SK-N-SH (cell line): ENCODE results near the gene PANK4. TPM values are rescaled to one million over a fixed set of nuclear protein-coding genes. Genes with fewer than 3 reads are reported as not detected.

ENCODE experiments used
- CTCF ChIA-PET: fragments of 300-600, 350-600 bp; formaldehyde crosslinking; extraction: SDS; loops from one replicate; lab custom pipeline; 2021; lab: Yijun Ruan, JAX
- POLR2A ChIA-PET: fragments of 350-600 bp; sonication (Branson Sonifier 250); formaldehyde crosslinking; extraction: SDS; loops from one replicate; lab custom pipeline; 2020; ENCODE audit warnings: antibody characterized with exemption, inconsistent platforms; lab: Yijun Ruan, JAX
- DNase-seq: peaks from one replicate; pipeline ENCODE4 v3.0.0; 2012
- H2AFZ ChIP-seq: fragments of 200-600 bp; sonication (generic); 2 replicates; pipeline ENCODE4 v1.8.1; 2016; ENCODE audit warnings: antibody characterized with exemption, mild to moderate bottlenecking, low read depth
- H3F3A ChIP-seq: fragments of 200-600 bp; sonication (generic); replicated peaks from 2 replicates; pipeline ENCODE3; 2016; ENCODE audit warnings: antibody characterized with exemption, mild to moderate bottlenecking; ENCODE audit not compliant: insufficient read depth
- H3K27ac ChIP-seq, 2 experiments: fragments of 200-500 bp in 1 of 2; fragments of 200-600 bp in 1 of 2; sonication (Bioruptor generic) in 1 of 2; sonication (generic), shearing (Covaris generic) in 1 of 2; 2 replicates each; pipeline versions ENCODE4 v1.5.1 to v1.6.1; 2014 to 2016; ENCODE audit warnings: low read depth in 2 of 2, inconsistent platforms in 1 of 2, low read length in 1 of 2, mild to moderate bottlenecking in 1 of 2, mixed read lengths in 1 of 2
- H3K27me3 ChIP-seq: fragments of 200-600 bp; sonication (generic), shearing (Covaris generic); 2 replicates; pipeline ENCODE4 v1.6.1; 2016; ENCODE audit warnings: mixed run types; ENCODE audit not compliant: insufficient read depth
- H3K36me3 ChIP-seq, 2 experiments: fragments of 200-500 bp in 1 of 2; fragments of 200-600 bp in 1 of 2; sonication (Bioruptor generic) in 1 of 2; sonication (generic) in 1 of 2; replicated peaks in 1 of 2; 2 replicates each; pipeline versions ENCODE3 to v1.5.1; 2014 to 2016; ENCODE audit warnings: low read length in 1 of 2, mild to moderate bottlenecking in 1 of 2; ENCODE audit not compliant: insufficient read depth in 2 of 2, control insufficient read depth in 1 of 2
- H3K4me1 ChIP-seq, 2 experiments: fragments of 200-500 bp in 1 of 2; fragments of 200-600 bp in 1 of 2; sonication (Bioruptor generic) in 1 of 2; sonication (generic), shearing (Covaris generic) in 1 of 2; 2 replicates each; pipeline versions ENCODE4 v1.5.1 to v1.6.1; 2014 to 2016; ENCODE audit warnings: low read depth in 1 of 2, low read length in 1 of 2, mixed run types in 1 of 2; ENCODE audit not compliant: insufficient read depth in 2 of 2, control insufficient read depth in 1 of 2
- H3K4me2 ChIP-seq: fragments of 200-600 bp; sonication (generic), shearing (Covaris generic); 2 replicates; pipeline ENCODE4 v1.6.1; 2017; ENCODE audit warnings: mixed run types
- H3K4me3 ChIP-seq, 2 experiments: fragments of 200-500 bp in 1 of 2; fragments of 200-600 bp in 1 of 2; sonication (Bioruptor generic) in 1 of 2; sonication (generic), shearing (Covaris generic) in 1 of 2; 2 replicates each; pipeline versions ENCODE4 v1.5.1 to v1.8.1; 2014 to 2016; ENCODE audit warnings: low read depth in 2 of 2, inconsistent platforms in 1 of 2, low read length in 1 of 2, mild to moderate bottlenecking in 1 of 2, mixed read lengths in 1 of 2, moderate library complexity in 1 of 2
- H3K79me2 ChIP-seq: fragments of 200-600 bp; sonication (generic); 2 replicates; pipeline ENCODE4 v1.8.1; 2017; ENCODE audit warnings: mild to moderate bottlenecking; ENCODE audit not compliant: insufficient read depth
- H3K9ac ChIP-seq: fragments of 200-600 bp; sonication (generic); 2 replicates; pipeline ENCODE4 v1.6.1; 2017; ENCODE audit warnings: mixed run types
- H3K9me2 ChIP-seq: fragments of 200-600 bp; sonication (generic); 2 replicates; pipeline ENCODE4 v1.6.1; 2017; ENCODE audit warnings: mixed run types
- H3K9me3 ChIP-seq: fragments of 200-600 bp; sonication (generic); 2 replicates; pipeline ENCODE4 v1.6.1; 2017; ENCODE audit warnings: mixed run types, mild to moderate bottlenecking, moderate library complexity
- H4K20me1 ChIP-seq: fragments of 200-600 bp; sonication (generic); 2 replicates; pipeline ENCODE4 v1.6.1; 2017; ENCODE audit warnings: mild to moderate bottlenecking, mixed run types; ENCODE audit not compliant: insufficient read depth
- CHD2 ChIP-seq: fragments of 150-350 bp; IDR thresholded peaks from 2 replicates; pipeline ENCODE4 v1.6.1; 2018; ENCODE audit warnings: low read length; ENCODE audit not compliant: partially characterized antibody
- ELF1 ChIP-seq: IDR thresholded peaks from 2 replicates; pipeline ENCODE4 v1.4.0; 2012
- EZH2phosphoT487 ChIP-seq: fragments of 200-600 bp; sonication (generic); IDR thresholded peaks from 2 replicates; pipeline ENCODE4 v1.6.1; 2017; ENCODE audit warnings: low read depth, mixed run types, mild to moderate bottlenecking, antibody characterized with exemption, moderate library complexity, borderline replicate concordance
- FOSL2 ChIP-seq: IDR thresholded peaks from 2 replicates; pipeline ENCODE4 v1.4.0; 2012; ENCODE audit warnings: low read depth, mild to moderate bottlenecking, moderate library complexity, borderline replicate concordance
- FOXJ3 ChIP-seq: sonication (generic); formaldehyde crosslinking; IDR thresholded peaks from 2 replicates; pipeline ENCODE4 v1.5.1; 2020; ENCODE audit warnings: mild to moderate bottlenecking, missing genetic modification reagents
- FOXM1 ChIP-seq: IDR thresholded peaks from 2 replicates; pipeline ENCODE4 v1.4.0; 2012; ENCODE audit warnings: low read depth, mild to moderate bottlenecking
- GABPA ChIP-seq: IDR thresholded peaks from 2 replicates; pipeline ENCODE4 v1.4.0; 2012; ENCODE audit warnings: low read depth, mild to moderate bottlenecking
- MEF2A ChIP-seq: IDR thresholded peaks from 2 replicates; pipeline ENCODE4 v1.4.0; 2012; ENCODE audit warnings: low read depth, borderline replicate concordance
- NFIC ChIP-seq: IDR thresholded peaks from 2 replicates; pipeline ENCODE4 v1.4.0; 2012; ENCODE audit warnings: borderline replicate concordance
- POLR2AphosphoS5 ChIP-seq: IDR thresholded peaks from 2 replicates; pipeline ENCODE4 v1.6.1; 2012; ENCODE audit warnings: low read depth, low read length
- RAD21 ChIP-seq: IDR thresholded peaks from 2 replicates; pipeline ENCODE4 v1.6.1; 2012; ENCODE audit warnings: mild to moderate bottlenecking, low read length
- RXRA ChIP-seq: IDR thresholded peaks from 2 replicates; pipeline ENCODE4 v1.4.0; 2012; ENCODE audit warnings: low read depth, mild to moderate bottlenecking, borderline replicate concordance
- TAF1 ChIP-seq: IDR thresholded peaks from 2 replicates; pipeline ENCODE4 v1.6.1; 2012; ENCODE audit warnings: low read depth, mild to moderate bottlenecking, low read length, moderate library complexity, borderline replicate concordance
- WGBS: methylation state at CpG from one replicate; pipeline ENCODE4 v1.1.6; 2017; ENCODE audit warnings: low lambda C conversion rate; 5-methylcytosine and 5-hydroxymethylcytosine counted together
- polyA plus RNA-seq, 3 experiments: library from polyadenylated mRNA; depleted of rRNA; stranded (reverse); fragments of >200 nt; gene quantifications; 2 replicates each; pipeline ENCODE4 v1.2.3, GENCODE V29; 2012
- TF ChIP-seq, protein P1 (sequence below): IDR thresholded peaks from 2 replicates; pipeline ENCODE4 v1.4.0; 2012; ENCODE audit warnings: low read depth, borderline replicate concordance
- TF ChIP-seq, protein P2 (sequence below): IDR thresholded peaks from 2 replicates; pipeline ENCODE4 v1.6.1; 2012; ENCODE audit warnings: mild to moderate bottlenecking, low read depth, low read length, moderate library complexity
- TF ChIP-seq, protein P3 (sequence below): IDR thresholded peaks from 2 replicates; pipeline ENCODE4 v1.4.0; 2012; ENCODE audit warnings: low read depth, borderline replicate concordance

The PANK4 gene
- polyA plus RNA-seq, 1 of the 3 experiments (the other 2 are of a cell fraction) = 16.6 TPM

DNA sequence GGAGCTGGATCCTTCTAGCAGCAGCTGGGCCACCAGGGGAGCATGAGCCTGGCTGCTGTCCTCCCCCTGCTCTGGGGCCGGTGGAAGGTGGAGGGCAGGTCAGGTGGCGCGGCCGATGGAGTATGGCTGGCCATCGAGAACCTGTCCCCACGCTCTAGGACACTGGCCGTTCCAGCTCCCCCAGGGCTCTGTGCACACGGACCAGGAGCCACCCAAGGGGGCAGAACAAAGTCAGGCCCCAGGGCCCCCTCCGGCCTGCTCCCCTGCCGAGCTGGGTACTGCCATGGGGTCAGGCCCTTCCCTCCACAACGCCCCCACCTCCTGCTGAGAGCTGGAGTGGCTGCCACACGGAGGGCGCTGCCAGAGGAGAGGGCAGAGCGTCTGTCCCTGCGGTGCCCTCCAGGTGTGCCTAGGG lies 54.8 kb downstream of the PANK4 start (continued):
- no peak for TF ChIP-seq POLR2AphosphoS5
- TF ChIP-seq CHD2 = no peak
- TF ChIP-seq, protein P1, sequence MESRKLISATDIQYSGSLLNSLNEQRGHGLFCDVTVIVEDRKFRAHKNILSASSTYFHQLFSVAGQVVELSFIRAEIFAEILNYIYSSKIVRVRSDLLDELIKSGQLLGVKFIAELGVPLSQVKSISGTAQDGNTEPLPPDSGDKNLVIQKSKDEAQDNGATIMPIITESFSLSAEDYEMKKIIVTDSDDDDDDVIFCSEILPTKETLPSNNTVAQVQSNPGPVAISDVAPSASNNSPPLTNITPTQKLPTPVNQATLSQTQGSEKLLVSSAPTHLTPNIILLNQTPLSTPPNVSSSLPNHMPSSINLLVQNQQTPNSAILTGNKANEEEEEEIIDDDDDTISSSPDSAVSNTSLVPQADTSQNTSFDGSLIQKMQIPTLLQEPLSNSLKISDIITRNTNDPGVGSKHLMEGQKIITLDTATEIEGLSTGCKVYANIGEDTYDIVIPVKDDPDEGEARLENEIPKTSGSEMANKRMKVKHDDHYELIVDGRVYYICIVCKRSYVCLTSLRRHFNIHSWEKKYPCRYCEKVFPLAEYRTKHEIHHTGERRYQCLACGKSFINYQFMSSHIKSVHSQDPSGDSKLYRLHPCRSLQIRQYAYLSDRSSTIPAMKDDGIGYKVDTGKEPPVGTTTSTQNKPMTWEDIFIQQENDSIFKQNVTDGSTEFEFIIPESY = no peak
- no peak for TF ChIP-seq FOSL2
- TF ChIP-seq, protein P2, sequence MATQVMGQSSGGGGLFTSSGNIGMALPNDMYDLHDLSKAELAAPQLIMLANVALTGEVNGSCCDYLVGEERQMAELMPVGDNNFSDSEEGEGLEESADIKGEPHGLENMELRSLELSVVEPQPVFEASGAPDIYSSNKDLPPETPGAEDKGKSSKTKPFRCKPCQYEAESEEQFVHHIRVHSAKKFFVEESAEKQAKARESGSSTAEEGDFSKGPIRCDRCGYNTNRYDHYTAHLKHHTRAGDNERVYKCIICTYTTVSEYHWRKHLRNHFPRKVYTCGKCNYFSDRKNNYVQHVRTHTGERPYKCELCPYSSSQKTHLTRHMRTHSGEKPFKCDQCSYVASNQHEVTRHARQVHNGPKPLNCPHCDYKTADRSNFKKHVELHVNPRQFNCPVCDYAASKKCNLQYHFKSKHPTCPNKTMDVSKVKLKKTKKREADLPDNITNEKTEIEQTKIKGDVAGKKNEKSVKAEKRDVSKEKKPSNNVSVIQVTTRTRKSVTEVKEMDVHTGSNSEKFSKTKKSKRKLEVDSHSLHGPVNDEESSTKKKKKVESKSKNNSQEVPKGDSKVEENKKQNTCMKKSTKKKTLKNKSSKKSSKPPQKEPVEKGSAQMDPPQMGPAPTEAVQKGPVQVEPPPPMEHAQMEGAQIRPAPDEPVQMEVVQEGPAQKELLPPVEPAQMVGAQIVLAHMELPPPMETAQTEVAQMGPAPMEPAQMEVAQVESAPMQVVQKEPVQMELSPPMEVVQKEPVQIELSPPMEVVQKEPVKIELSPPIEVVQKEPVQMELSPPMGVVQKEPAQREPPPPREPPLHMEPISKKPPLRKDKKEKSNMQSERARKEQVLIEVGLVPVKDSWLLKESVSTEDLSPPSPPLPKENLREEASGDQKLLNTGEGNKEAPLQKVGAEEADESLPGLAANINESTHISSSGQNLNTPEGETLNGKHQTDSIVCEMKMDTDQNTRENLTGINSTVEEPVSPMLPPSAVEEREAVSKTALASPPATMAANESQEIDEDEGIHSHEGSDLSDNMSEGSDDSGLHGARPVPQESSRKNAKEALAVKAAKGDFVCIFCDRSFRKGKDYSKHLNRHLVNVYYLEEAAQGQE = no peak
- no peak for TF ChIP-seq NFIC
- no peak for TF ChIP-seq FOXM1
- TF ChIP-seq, protein P3, sequence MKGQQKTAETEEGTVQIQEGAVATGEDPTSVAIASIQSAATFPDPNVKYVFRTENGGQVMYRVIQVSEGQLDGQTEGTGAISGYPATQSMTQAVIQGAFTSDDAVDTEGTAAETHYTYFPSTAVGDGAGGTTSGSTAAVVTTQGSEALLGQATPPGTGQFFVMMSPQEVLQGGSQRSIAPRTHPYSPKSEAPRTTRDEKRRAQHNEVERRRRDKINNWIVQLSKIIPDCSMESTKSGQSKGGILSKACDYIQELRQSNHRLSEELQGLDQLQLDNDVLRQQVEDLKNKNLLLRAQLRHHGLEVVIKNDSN = no peak
- no peak for TF ChIP-seq MEF2A
- no peak for TF ChIP-seq TAF1

DNA sequence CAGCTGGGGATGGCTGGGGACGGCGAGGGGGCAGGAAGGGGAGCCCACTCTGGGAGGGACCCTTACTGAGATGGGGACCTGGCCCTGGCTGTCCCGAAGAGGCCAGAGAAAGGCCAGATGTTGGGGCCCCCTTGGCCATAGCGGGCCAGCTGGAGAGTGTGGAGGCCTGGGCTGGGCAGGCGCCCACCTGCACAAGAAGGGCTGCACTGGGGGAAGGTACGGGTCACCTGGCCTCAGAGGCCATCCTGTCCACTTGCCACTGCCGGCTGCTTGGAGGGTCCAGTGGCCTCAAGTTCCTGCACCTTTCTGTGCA lies 55.3 kb downstream of the PANK4 start:
- 100% methylated on average over 2 of the region's 7 CpGs for WGBS
- H3K4me1 ChIP-seq = peaks cover 0 to 96% of the 10 kb centered on the region in 2 experiments; a peak in 1 of 4 replicates
- H3K27ac ChIP-seq = peak overlapping the region in 1 of 2 experiments; percentile 78; a peak in 1 of 4 replicates
- H3K9me3 ChIP-seq = no peaks in the 10 kb centered on the region
- H2AFZ ChIP-seq = no peak overlapping the region
- H3K4me2 ChIP-seq = no peak overlapping the region
- H3K79me2 ChIP-seq = no peaks in the 10 kb centered on the region
- no peaks in the 10 kb centered on the region for H3K27me3 ChIP-seq
- H3F3A ChIP-seq = no peaks in the 10 kb centered on the region
- H3K9me2 ChIP-seq = no peaks in the 10 kb centered on the region
- H4K20me1 ChIP-seq = no peaks in the 10 kb centered on the region
- TF ChIP-seq, protein P1 = no peak
- TF ChIP-seq RXRA = no peak
- no peak for TF ChIP-seq GABPA
- no peak for TF ChIP-seq FOXJ3 (CRISPR knock-in tag)
- TF ChIP-seq RAD21 = no peak
- TF ChIP-seq ELF1 = no peak
- TF ChIP-seq EZH2phosphoT487 = no peak
- POLR2A ChIA-PET = interaction anchor here (1.2 to 1.9 kb wide), 2 partner anchors 10 to 282 kb away, joined by 3 to 19 read pairs; no protein-coding TSS in a partner anchor
- H3K9ac ChIP-seq = no peak overlapping the region
- CTCF ChIA-PET = interaction anchor here (0.9 to 3.9 kb wide), 7 partner anchors 10 to 276 kb away, joined by 3 to 20 read pairs (median 4); partner anchors contain the start of gene FAAP20
- no peak for DNase-seq
- H3K4me3 ChIP-seq = no peak overlapping the region
- H3K36me3 ChIP-seq = no peaks in the 10 kb centered on the region
